Activated CD8-positive, alpha-beta memory T cell treated with anti-CD3 and anti-CD28 coated beads for 36 hours (primary cell): ENCODE measurements around the gene ICA1L. TPM values are rescaled to one million over a fixed set of nuclear protein-coding genes. Genes with fewer than 3 reads are reported as not detected.

Source experiments
- CTCF ChIA-PET: fragments of 350-600 bp; sonication (Branson Sonifier 250); formaldehyde crosslinking; loops from one replicate; lab custom pipeline; 2021; ENCODE audit warnings: antibody characterized with exemption; lab: Charles Lee
- POLR2A ChIA-PET: fragments of 350-600 bp; sonication (Branson Sonifier 250); formaldehyde crosslinking; loops from one replicate; lab custom pipeline; 2021; ENCODE audit warnings: antibody characterized with exemption; lab: Charles Lee
- total RNA-seq, 2 experiments: library from RNA; stranded (reverse); gene quantifications; one replicate each; pipeline ENCODE4 v1.2.3, GENCODE V29; 2021

Gene ICA1L
- total RNA-seq, 2 experiments from 2014 or later, result 4.1 to 6.6 TPM

DNA sequence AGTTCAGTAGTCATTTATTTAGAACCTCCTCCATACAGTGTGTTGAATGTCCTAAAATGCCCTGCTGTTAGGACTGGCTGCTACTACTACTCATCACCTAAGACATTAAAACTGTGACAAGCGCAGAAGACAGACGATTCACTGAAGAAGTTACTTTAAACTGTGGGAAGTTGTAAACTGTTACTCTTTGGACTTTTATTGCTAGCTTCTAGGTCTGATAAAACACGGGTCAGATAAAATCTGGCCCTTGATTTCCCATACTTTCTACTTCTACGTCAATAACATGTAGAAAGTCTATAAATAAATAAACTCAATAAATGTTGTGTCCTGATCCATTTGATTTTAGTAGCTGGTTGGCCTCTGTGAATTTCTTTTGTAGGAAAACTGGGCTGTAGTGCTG lies 113.4 kb downstream of the ICA1L start:
- CTCF ChIA-PET, result no interaction called here
- POLR2A ChIA-PET, result interaction anchor here (0.6 kb wide), 1 partner anchor 19 kb away, joined by 3 read pairs; no protein-coding TSS in a partner anchor

DNA sequence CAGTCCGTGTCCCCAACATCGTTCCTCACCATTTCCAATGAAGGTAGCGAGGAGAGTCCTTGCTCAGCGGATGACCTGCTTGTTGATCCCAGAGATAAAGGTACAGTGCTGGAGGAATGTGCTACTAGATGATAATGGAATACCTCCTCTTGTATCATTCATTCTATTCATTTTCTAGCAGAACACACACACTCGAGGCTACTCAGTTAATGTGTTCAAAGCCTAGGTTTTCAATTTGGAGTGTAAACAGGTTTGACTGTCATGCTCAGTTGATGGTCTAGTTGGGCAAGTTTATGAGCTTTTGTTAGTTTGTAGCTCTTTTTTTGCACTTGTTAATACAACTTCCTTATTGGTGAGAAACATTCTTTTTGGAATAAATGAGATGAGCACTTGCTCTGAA lies 114.2 kb downstream of the ICA1L start:
- CTCF ChIA-PET, result no interaction called here
- POLR2A ChIA-PET, result no interaction called here

DNA sequence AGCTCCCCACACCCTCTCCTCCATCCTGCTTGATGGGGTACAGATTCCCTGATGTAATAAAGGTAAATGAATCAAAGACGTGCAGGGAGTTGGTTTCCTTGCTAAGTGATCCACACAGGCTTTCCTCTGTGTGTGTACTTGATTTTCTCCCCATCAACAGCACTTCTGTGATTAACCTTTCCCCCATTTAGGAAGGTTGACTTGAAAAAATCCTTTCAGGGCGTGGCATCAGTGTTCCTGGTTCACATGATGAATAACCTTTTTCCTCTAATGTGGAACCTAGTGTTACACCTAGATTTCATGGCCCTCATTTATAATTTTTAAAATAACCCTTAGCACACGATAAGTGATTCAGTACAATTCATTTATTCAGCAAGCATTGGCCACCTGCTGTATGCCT lies 115.0 kb downstream of the ICA1L start:
- ChIA-PET CTCF (no interaction called here), POLR2A (no interaction called here)

DNA sequence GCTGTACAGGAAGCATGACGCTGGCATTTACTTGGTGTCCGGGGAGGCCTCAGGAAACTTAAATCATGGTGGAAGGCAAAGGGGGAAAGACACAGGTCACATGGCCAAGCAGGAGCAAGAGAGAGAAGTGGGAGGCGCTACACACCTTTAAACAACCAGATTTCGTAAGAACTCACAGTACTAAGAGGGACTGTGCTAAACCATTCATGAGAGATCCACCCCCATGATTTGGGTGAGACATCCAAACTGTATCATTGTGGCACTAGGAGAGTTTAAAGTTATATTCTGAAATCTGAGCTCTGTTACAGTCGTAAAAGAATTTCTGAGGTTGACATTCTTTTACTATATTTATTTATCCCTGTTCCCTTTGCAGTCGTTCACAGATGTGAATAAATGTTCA lies 116.6 kb downstream of the ICA1L start:
- ChIA-PET CTCF (no interaction called here), POLR2A (no interaction called here)

DNA sequence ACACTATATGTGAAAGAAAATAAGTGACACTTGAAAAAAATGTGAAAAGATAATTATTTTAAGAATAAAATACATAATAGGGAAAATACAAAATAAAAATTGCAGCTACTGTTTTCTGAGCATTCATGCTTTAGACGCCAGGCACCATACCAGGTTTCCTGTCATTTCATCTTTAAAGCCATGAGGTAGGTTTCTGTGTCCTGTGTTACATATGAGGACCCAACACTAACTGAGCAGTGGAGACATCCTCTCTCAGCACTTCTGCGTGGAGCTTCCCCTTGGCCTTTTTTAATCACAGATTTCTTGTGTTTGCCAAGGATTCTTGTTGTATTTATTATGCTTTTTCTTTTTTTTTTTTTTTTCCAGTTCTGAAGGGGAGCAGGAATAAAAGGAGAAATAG lies 119.5 kb downstream of the ICA1L start:
- ChIA-PET POLR2A (interaction anchor here (0.6 kb wide), 1 partner anchor 131 kb away, joined by 3 read pairs; no protein-coding TSS in a partner anchor), CTCF (no interaction called here)

DNA sequence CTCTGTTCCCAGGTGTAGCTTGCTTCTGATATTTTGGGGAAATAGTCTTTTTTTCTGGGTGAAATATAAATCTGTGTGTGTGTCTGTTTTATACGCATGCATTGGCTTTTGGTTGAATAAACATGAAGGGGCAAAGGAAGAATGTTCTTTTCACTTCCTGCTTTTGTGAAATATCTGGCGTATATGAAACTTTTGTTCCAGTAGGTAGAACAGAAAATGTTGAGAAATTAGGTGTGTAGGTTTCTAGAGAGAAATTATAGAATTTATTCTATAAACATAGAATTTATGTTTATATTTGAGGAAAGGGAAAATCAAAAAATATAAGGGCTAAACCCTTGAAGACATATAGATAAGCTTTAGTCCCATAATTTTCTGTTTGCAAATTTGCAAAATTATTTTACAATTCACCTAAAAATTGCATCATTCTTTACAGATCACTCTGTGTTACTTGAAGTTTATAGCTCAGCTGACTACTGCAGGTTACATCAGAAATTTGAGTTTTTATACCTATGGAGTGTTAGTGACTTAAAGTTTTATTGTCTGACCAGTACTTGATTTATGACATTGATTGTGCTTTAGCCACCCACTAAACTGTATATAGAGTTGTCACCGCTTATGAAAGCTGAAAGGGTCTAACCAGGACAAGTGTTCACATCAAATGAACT lies 120.7 kb downstream of the ICA1L start:
- POLR2A ChIA-PET, result no interaction called here
- CTCF ChIA-PET, result no interaction called here

DNA sequence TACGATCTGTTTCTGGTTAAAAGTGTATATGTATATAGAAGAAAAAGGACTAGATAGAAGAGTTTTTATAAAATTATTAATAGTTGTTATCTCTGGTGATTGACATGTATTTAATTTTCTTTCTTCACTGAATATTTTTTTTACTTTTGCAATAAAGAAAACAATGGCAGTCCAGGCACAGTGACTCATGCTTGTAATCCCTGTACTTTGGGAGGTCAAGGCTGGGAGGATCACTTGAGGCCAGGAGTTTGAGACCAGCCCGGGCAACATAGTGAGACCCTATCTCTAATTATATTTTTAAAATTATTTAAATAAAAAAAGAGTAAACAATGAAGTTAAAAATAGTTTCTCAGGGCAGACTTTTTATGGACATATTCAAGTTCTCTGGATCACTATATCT lies 122.1 kb downstream of the ICA1L start:
- POLR2A ChIA-PET, result no interaction called here
- CTCF ChIA-PET, result no interaction called here

DNA sequence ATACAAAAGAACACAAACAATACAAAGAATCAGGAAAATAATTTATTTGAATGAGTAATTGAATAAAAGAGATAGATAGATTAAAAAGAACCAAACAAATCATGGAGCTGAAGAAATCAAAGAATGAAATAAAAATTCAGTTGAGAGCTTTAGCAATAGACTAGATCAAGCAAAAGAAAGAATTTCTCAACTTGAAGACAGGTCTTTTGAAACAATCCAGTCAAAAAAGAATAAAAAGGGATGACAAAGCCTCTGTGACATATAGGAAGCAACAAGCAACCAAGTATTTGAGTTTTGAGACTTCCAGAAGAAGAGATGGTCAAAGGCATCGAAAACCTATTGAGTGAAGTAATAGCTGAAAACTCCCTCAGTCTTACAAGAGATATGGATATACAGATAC lies 128.0 kb downstream of the ICA1L start:
- CTCF ChIA-PET, result no interaction called here

DNA sequence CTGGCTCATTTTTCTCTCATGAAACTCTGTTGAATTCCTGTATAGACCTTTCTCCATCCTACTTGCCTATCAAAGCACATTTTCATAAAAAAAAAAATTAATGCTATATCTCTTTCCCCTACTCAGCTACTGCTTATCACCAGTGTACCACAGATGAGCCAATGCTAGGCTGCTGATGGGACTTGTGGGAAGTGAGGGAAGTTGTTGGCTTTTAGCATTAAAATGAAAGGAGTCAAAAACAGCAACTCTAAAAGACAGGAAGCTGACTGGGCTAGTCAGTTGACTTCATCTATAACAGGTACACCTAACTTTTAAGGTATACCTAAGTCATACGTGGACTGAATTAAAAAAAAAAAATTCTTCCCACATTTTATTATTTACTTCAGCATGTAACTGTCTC lies 134.7 kb downstream of the ICA1L start:
- CTCF ChIA-PET, result no interaction called here
- POLR2A ChIA-PET, result no interaction called here

More for the DNA sequence above, 128.0 kb downstream of the ICA1L start:
- POLR2A ChIA-PET, result no interaction called here

DNA sequence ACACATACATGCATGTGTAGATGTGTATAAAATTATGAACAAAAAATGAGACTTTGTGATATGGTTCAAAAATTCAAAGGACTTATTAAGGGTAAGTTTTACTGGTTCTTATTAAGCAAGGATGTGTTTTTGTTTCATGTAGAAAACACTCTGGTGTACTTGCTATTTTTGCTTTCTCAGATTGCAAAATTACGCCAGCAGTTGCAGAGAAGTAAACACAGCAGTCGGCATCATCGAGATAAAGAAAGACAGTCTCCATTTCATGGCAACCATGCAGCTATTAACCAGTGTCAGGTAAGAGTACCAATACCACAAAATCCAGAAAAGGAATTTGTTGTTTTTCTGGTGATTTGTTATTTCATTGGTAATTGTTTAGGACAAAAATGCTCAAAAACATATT lies 145.5 kb downstream of the ICA1L start:
- CTCF ChIA-PET, result no interaction called here

DNA sequence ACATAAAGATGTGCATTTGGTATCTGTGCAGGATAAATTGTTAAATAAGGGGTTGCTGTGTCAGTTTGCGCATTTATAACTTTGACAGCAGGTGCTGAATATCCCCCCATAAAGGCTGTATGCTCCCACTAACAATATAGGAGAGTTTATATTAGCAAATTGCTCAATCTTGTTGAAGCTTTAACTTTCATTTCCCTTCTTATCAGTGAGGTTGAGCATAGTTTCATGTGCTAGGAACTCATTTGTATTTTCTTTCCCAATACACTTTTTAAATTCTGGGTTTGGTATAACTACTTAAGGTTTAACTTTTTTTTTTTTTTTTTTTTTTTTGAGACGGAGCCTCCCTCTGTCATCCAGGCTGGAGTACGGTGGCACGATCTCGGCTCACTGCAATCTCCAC lies 147.8 kb downstream of the ICA1L start:
- POLR2A ChIA-PET, result no interaction called here
- CTCF ChIA-PET, result no interaction called here

More for the DNA sequence above, 145.5 kb downstream of the ICA1L start:
- POLR2A ChIA-PET, result no interaction called here

Other genes starting within 250 kb of the ICA1L start
- 1 to 10 TPM; 6.0 to 6.6 TPM for gene FAM117B, start 236.8 kb downstream of the ICA1L start, total RNA-seq
- 100 to 1,000 TPM; 144 to 152 TPM for gene WDR12, start 39.9 kb upstream of the ICA1L start, total RNA-seq
- 1 to 10 TPM; 3.8 to 3.9 TPM for gene CARF, start 40.5 kb upstream of the ICA1L start, total RNA-seq
- 1 to 10 TPM; 9.8 to 10.0 TPM for gene NBEAL1, start 143.1 kb upstream of the ICA1L start, total RNA-seq